HG02588 (cell line): ENCODE results near the gene TYRP1.
"Not testable (repeated sequence)": the region's sequence is repeated elsewhere in the genome, so short reads cannot be mapped to it uniquely, and the experiment has no call there.

ENCODE experiments used
- ATAC-seq: cut with Tn5 transposase; IDR thresholded peaks from one replicate; pipeline ENCODE4 v1.9.1; 2021; ENCODE audit warnings: mild to moderate bottlenecking, moderate library complexity; ENCODE audit not compliant: unreplicated experiment

Gene TYRP1

GRCh38 chr9:12693141-12693540 lies at the start of gene TYRP1:
TYRP1 (plus strand) TSS chr9:12693385; CDS start chr9:12693997, 612 bp downstream.
- ATAC-seq = no peak

GRCh38 chr9:12643686-12644085 lies 49.5 kb upstream of the TYRP1 start:
- no peak for ATAC-seq

GRCh38 chr9:12648925-12649324 lies 44.3 kb upstream of the TYRP1 start:
- ATAC-seq = no peak

- ATAC-seq = no peak
These were observed 42.1 kb upstream of the TYRP1 start for GRCh38 chr9:12651125-12651524.

- ATAC-seq = no peak
These were observed 40.2 kb upstream of the TYRP1 start for GRCh38 chr9:12652973-12653372.

- ATAC-seq = no peak
These were observed 36.4 kb upstream of the TYRP1 start for GRCh38 chr9:12656803-12657202.

- no peak for ATAC-seq
These were observed 36.0 kb upstream of the TYRP1 start for GRCh38 chr9:12657233-12657632.

GRCh38 chr9:12657998-12658397 lies 35.2 kb upstream of the TYRP1 start:
- no peak for ATAC-seq

- no peak for ATAC-seq
These were observed 34.5 kb upstream of the TYRP1 start for GRCh38 chr9:12658531-12659209.

GRCh38 chr9:12659220-12659619 lies 34.0 kb upstream of the TYRP1 start:
- ATAC-seq = no peak

GRCh38 chr9:12666813-12667212 lies 26.4 kb upstream of the TYRP1 start:
- no peak for ATAC-seq

- no peak for ATAC-seq
These were observed 25.3 kb upstream of the TYRP1 start for GRCh38 chr9:12667892-12668291.

GRCh38 chr9:12670006-12670405 lies 23.2 kb upstream of the TYRP1 start:
- ATAC-seq = no peak

- ATAC-seq = no peak
These were observed 18.2 kb upstream of the TYRP1 start for GRCh38 chr9:12674961-12675360.

- ATAC-seq = not testable (repeated sequence)
These were observed 15.6 kb upstream of the TYRP1 start for GRCh38 chr9:12677462-12678126.

GRCh38 chr9:12680341-12680740 lies 12.8 kb upstream of the TYRP1 start:
- no peak for ATAC-seq

GRCh38 chr9:12680757-12681156 lies 12.4 kb upstream of the TYRP1 start:
- no peak for ATAC-seq

GRCh38 chr9:12681620-12682019 lies 11.6 kb upstream of the TYRP1 start:
- no peak for ATAC-seq

GRCh38 chr9:12684974-12685373 lies 8.2 kb upstream of the TYRP1 start:
- no peak for ATAC-seq

GRCh38 chr9:12689233-12689632 lies 4.0 kb upstream of the TYRP1 start:
- ATAC-seq = no peak

- ATAC-seq = no peak
These were observed 828 bp downstream of the TYRP1 start for GRCh38 chr9:12694013-12694412.

- ATAC-seq = no peak
These were observed 2.3 kb downstream of the TYRP1 start for GRCh38 chr9:12695474-12695873.
